Breast epithelium (tissue), 4 donors: ENCODE results near the gene SUPT20HL2. TPM values are rescaled to one million over a fixed set of nuclear protein-coding genes. Genes with fewer than 3 reads are reported as not detected.
"Not testable (repeated sequence)": the region's sequence is repeated elsewhere in the genome, so short reads cannot be mapped to it uniquely, and the experiment has no call there.

ENCODE experiments used
- DNase-seq, 2 donors: peaks; one replicate each; pipeline ENCODE4 v3.0.0-alpha.2; 2019; ENCODE audit warnings: low spot score in 2 of 2
- H3K27ac ChIP-seq, 2 donors: fragments of 200-600 bp; sonication (generic) in 1 of 2; one replicate each; pipeline ENCODE4 v1.5.1; 2016 to 2019; ENCODE audit warnings: mild to moderate bottlenecking in 1 of 2
- H3K27me3 ChIP-seq, 2 donors: fragments of 200-600 bp; sonication (generic) in 1 of 2; one replicate each; pipeline versions ENCODE4 v1.5.1 to v1.6.0; 2017 to 2019; ENCODE audit warnings: control low read depth in 1 of 2, mild to moderate bottlenecking in 1 of 2
- H3K36me3 ChIP-seq: fragments of 200-600 bp; one replicate; pipeline ENCODE4 v1.5.1; 2019
- H3K4me1 ChIP-seq, 2 donors: fragments of 200-600 bp; sonication (generic); one replicate each; pipeline ENCODE4 v1.5.1; 2016 to 2019; ENCODE audit warnings: control low read depth in 1 of 2
- H3K4me3 ChIP-seq, 3 donors: fragments of 200-600 bp; sonication (generic); 1 replicate in 2 of 3; 2 replicates in 1 of 3; pipeline ENCODE4 v1.5.1; 2016 to 2019; ENCODE audit warnings: mild to moderate bottlenecking in 3 of 3, moderate library complexity in 2 of 3
- H3K9me3 ChIP-seq, 2 donors: fragments of 200-600 bp; sonication (generic) in 1 of 2; one replicate each; pipeline ENCODE4 v1.5.1; 2016 to 2019; ENCODE audit warnings: control low read depth in 1 of 2
- CTCF ChIP-seq, 3 donors: fragments of 450-650 bp; IDR thresholded peaks; one replicate each; pipeline ENCODE4 v1.5.1; 2016 to 2017; ENCODE audit warnings: antibody characterized with exemption in 3 of 3, mild to moderate bottlenecking in 3 of 3, moderate library complexity in 3 of 3
- POLR2A ChIP-seq: fragments of 450-650 bp; IDR thresholded peaks from one replicate; pipeline ENCODE4 v1.6.1; 2016; ENCODE audit warnings: antibody characterized with exemption, mild to moderate bottlenecking, moderate library complexity
- POLR2AphosphoS5 ChIP-seq, 3 donors: sonication (generic); formaldehyde crosslinking; IDR thresholded peaks; one replicate each; pipeline ENCODE4 v1.6.1; 2017; ENCODE audit warnings: antibody characterized with exemption in 3 of 3
- intact Hi-C: fragments of 100-400 bp; cut with DNase I; formaldehyde crosslinking; loops from one replicate; pipeline ENCODE4 v1.15.1; 2023; ENCODE audit warnings: low total_unique reads
- total RNA-seq, 3 donors: library from RNA; depleted of rRNA; stranded (reverse); fragments of >200 nt; gene quantifications; one replicate each; pipeline ENCODE4 v1.1.0, GENCODE V29; 2016

Gene SUPT20HL2
- total RNA-seq: not detected

- Histone ChIP-seq H3K4me3 (no peak within 1 kb of the TSS), H3K4me1 (no peaks in the 10 kb centered on the region), H3K27ac (no peak within 1 kb of the TSS), H3K36me3 (no peaks in the 10 kb centered on the region), H3K27me3 (peaks cover 0 to 15% of the 10 kb centered on the region in 2 donors), H3K9me3 (no peaks in the 10 kb centered on the region)
- TF ChIP-seq POLR2A: no peak
- TF ChIP-seq POLR2AphosphoS5 (IDR thresholded peaks at IDR 0.05): no peak
- TF ChIP-seq CTCF (IDR thresholded peaks at IDR 0.05): no peak
- DNase-seq: no peak
- intact Hi-C loops: no loop called here
These were observed at the start of gene SUPT20HL2 for GRCh38 chrX:24314019-24314635. SUPT20HL2 (minus strand) TSS chrX:24314069; CDS start chrX:24313315, 754 bp downstream.

- H3K27me3 ChIP-seq, H3K4me3 ChIP-seq, H3K9me3 ChIP-seq, H3K4me1 ChIP-seq, H3K36me3 ChIP-seq, H3K27ac ChIP-seq, DNase-seq, intact Hi-C loops: not testable (repeated sequence)
These were observed 48.3 kb upstream of the SUPT20HL2 start for GRCh38 chrX:24362089-24362745.

- intact Hi-C loops: no loop called here
- Histone ChIP-seq H3K9me3 (no peaks in the 10 kb centered on the region), H3K4me3 (no peak within 1 kb of the TSS), H3K4me1 (no peaks in the 10 kb centered on the region), H3K36me3 (no peaks in the 10 kb centered on the region), H3K27me3 (no peaks in the 10 kb centered on the region), H3K27ac (no peak within 1 kb of the TSS)
- DNase-seq: no peak
- TF ChIP-seq POLR2A (no peak), POLR2AphosphoS5 (IDR thresholded peaks at IDR 0.05) (no peak), CTCF (IDR thresholded peaks at IDR 0.05) (no peak)
These were observed 46.4 kb upstream of the SUPT20HL2 start, which contains the start of gene SUPT20HL1 for GRCh38 chrX:24360272-24360671. SUPT20HL1 (plus strand) TSS chrX:24360639; CDS start chrX:24362761, 2,122 bp downstream.

- no peaks in the 10 kb centered on the region for H3K9me3 ChIP-seq
- no peak overlapping the region for H3K27ac ChIP-seq
- TF ChIP-seq POLR2A (no peak), CTCF (IDR thresholded peaks at IDR 0.05) (no peak), POLR2AphosphoS5 (IDR thresholded peaks at IDR 0.05) (no peak)
- H3K36me3 ChIP-seq: no peaks in the 10 kb centered on the region
- intact Hi-C loops: no loop called here
- DNase-seq: no peak
- no peaks in the 10 kb centered on the region for H3K4me1 ChIP-seq
- H3K27me3 ChIP-seq: peaks cover 0 to 7% of the 10 kb centered on the region in 2 donors
- no peak overlapping the region for H3K4me3 ChIP-seq
These were observed 43.2 kb upstream of the SUPT20HL2 start for GRCh38 chrX:24357106-24357505.

GRCh38 chrX:24355095-24355494 lies 41.2 kb upstream of the SUPT20HL2 start:
- TF ChIP-seq CTCF (IDR thresholded peaks at IDR 0.05) (no peak), POLR2A (no peak), POLR2AphosphoS5 (IDR thresholded peaks at IDR 0.05) (no peak)
- Histone ChIP-seq H3K27me3 (peaks cover 0 to 11% of the 10 kb centered on the region in 2 donors), H3K9me3 (no peaks in the 10 kb centered on the region), H3K27ac (no peak overlapping the region), H3K36me3 (no peaks in the 10 kb centered on the region), H3K4me3 (no peak overlapping the region), H3K4me1 (no peaks in the 10 kb centered on the region)
- intact Hi-C loops: no loop called here
- DNase-seq: no peak
